DND-41 (cell line): ENCODE measurements around the gene CCDC185.

Experiments used
- CTCF ChIP-seq: IDR thresholded peaks from 2 replicates; pipeline ENCODE4 v1.5.1; 2012; ENCODE audit warnings: borderline replicate concordance, low read length, moderate library complexity, mild to moderate bottlenecking; ENCODE audit not compliant: poor library complexity, severe bottlenecking; ENCODE audit errors: extremely low read depth
- EZH2 ChIP-seq: IDR thresholded peaks from 3 replicates; pipeline ENCODE4 v1.6.1; 2012; ENCODE audit warnings: borderline replicate concordance, low read depth, mild to moderate bottlenecking, moderate library complexity, low read length, inconsistent platforms; ENCODE audit not compliant: severe bottlenecking

DNA sequence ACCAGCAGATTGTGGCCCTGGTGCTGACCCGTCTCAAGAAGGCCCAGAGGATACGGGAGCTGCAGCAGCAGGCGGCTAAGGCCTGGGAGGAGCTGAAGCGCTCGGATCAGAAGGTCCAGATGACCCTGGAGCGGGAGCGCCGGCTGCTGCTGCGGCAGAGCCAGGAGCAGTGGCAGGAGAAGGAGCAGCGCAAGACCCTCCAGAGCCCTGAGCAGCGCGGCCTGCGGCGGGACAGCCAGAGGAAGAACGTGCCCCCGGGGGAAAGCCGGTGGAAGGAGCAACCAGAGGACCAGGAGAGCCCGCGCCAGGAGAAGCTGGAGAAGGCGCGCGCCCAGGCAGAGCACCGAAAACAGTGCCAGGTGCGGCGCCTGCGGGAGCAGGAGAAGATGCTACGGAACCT is 1.0 kb downstream of the CCDC185 start:
- TF ChIP-seq CTCF (no peak), EZH2 (no peak)
